Measurements from ENCODE around the gene CD5L. TPM values are rescaled to one million over a fixed set of nuclear protein-coding genes. Genes with fewer than 3 reads are reported as not detected.

CD5L gene
- total and polyA plus RNA-seq, 2 experiments from 2014 or later, result not detected

DNA sequence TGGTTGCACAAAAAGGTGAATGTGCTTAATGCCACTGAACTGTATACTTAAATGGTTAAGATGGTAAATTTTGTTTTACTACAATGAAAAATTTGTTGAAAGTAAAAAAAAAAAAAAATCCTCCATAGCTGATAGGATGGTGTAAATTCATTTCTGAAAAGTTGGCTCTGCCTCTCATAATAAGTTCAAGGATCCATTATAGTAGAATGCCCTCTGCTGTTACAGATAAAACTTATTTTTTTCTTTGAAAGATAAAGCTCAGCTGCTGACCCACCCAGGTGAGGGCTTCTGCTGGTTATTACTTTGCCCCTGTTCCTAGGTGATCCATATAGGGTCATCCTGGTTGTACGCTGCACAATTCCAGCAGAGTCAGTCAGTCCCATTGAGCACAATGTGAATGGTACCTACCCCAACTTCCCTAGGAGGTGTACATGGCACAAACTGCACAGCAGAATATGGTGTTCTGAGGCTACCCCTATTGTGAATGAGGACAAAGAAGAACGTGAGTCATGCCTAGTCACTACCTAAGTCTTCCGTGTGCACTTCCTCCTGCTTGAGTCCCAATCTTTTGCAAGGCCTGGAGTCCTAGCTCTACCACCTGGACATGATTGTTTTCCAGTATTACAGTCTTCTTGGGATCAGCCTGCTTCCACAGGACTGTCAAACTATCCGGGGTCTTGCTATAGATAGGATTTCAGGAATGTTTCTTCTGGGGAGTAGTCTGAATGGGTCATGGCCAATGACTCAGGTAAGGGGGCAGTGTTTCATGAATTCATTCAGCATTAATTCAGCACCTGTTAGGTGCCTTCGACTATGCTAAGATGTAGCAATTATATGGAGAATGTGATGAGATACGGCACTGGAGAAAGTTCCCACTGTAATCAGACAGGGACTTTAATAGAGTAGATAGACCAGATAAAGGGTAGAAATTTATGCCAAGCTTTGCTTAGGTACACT, 20.8 kb upstream of the CD5L start:
- H3K4me1 ChIP-seq (ENCODE audit: low read depth), result no peaks in the 10 kb centered on the region
- TF ChIP-seq, protein P1, sequence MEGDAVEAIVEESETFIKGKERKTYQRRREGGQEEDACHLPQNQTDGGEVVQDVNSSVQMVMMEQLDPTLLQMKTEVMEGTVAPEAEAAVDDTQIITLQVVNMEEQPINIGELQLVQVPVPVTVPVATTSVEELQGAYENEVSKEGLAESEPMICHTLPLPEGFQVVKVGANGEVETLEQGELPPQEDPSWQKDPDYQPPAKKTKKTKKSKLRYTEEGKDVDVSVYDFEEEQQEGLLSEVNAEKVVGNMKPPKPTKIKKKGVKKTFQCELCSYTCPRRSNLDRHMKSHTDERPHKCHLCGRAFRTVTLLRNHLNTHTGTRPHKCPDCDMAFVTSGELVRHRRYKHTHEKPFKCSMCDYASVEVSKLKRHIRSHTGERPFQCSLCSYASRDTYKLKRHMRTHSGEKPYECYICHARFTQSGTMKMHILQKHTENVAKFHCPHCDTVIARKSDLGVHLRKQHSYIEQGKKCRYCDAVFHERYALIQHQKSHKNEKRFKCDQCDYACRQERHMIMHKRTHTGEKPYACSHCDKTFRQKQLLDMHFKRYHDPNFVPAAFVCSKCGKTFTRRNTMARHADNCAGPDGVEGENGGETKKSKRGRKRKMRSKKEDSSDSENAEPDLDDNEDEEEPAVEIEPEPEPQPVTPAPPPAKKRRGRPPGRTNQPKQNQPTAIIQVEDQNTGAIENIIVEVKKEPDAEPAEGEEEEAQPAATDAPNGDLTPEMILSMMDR (IDR thresholded peaks at IDR 0.05; ENCODE audit: low read depth, low read length), result no peak
- no peaks in the 10 kb centered on the region for H3K36me3 ChIP-seq

DNA sequence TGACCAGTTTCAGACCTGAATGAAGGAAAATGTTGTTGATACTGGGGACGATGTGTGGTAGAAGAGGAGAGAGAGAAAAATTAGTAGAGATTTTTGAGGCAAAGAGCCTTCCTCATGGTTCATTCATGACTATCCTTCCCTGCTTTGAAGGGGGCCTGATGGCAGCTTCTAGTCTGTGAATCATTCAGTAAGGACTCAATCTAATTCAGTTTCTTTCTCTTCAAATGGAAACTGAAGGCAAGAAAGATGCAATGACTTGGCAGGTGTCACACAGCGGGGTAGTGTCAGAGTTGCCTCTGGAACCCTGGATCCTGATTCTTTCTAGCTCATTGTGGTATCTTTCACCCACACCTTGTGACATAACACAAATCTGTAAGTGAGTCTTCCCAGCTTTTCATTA, 14.9 kb upstream of the CD5L start:
- no peak overlapping the region for H3K27ac ChIP-seq
- DNase-seq (ENCODE audit: low read depth in 1 of 2, low spot score in 1 of 2), result no peak
- peaks cover 3% of the 10 kb centered on the region for H3K27me3 ChIP-seq
- no peaks in the 10 kb centered on the region for H3K36me3 ChIP-seq
- no peak overlapping the region for H3K4me3 ChIP-seq
- H3K4me1 ChIP-seq (ENCODE audit: low read depth), result no peaks in the 10 kb centered on the region
- no peaks in the 10 kb centered on the region for H3K9me3 ChIP-seq (ENCODE audit: low read depth)
- TF ChIP-seq, protein P1 (IDR thresholded peaks at IDR 0.05; ENCODE audit: low read depth, low read length), result no peak

More for the DNA sequence above, 20.8 kb upstream of the CD5L start:
- Histone ChIP-seq H3K4me3 (no peak overlapping the region), H3K9me3 (ENCODE audit: low read depth) (no peaks in the 10 kb centered on the region), H3K27me3 (no peaks in the 10 kb centered on the region), H3K27ac (no peak overlapping the region)
- no peak for DNase-seq (ENCODE audit: low read depth in 1 of 2, low spot score in 1 of 2)

DNA sequence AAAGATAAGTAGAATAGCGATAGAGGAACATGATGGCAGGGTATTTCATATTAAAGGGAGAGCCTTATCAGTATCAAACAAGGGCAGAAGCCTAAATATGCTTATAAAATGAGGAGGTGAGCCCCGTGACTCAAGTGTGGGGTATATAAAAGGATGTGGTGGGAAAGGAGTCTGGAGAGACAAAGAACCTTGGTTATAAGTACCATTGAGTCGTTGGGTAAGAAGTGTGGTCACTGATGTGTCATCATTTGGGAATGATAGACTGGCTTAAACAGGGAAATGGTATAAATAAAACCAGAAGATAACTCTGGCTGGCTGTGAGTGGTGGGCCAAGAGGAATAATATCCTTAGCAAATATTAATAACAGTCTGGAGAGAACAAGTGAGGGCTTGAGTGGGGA, 10.9 kb upstream of the CD5L start:
- TF ChIP-seq, protein P1 (IDR thresholded peaks at IDR 0.05; ENCODE audit: low read depth, low read length), result no peak
- no peaks in the 10 kb centered on the region for H3K9me3 ChIP-seq (ENCODE audit: low read depth)
- peaks cover 3% of the 10 kb centered on the region for H3K27me3 ChIP-seq
- H3K27ac ChIP-seq, result no peak overlapping the region
- H3K36me3 ChIP-seq, result no peaks in the 10 kb centered on the region
- H3K4me3 ChIP-seq, result no peak overlapping the region
- no peaks in the 10 kb centered on the region for H3K4me1 ChIP-seq (ENCODE audit: low read depth)
- no peak for DNase-seq (ENCODE audit: low read depth in 1 of 2, low spot score in 1 of 2)

DNA sequence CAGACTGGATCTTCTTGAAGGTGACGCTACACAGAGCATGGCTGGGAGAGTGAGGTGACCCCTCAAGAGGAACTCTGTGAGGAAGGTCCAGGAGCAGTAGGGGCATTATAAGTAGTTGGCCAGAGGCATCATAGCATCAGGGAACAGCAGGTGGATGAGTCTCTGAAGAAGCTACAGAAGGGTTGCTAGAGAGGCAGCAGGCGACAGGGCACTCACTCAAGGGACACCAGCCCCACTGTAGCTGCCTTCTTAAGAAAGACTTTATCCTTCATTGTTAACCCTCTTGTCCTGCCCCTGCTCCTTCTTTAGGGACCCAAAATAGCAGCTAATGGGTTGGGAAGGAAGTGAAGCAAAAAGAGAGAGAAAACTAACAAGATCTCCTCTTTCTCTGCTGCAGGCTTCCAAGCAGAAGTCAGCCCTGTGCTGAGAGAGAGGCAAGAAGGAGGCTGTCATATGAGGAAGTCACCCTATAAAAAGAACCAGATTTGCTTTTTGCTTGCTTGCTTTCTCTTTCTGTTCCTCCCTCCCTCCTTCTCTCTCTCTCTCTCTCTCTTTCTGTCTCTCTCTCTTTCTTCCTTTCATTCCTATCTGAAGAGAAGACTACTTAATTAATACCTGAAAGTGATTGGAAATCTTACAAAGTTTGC, 7.7 kb upstream of the CD5L start:
- TF ChIP-seq, protein P1 (IDR thresholded peaks at IDR 0.05; ENCODE audit: low read depth, low read length), result no peak

DNA sequence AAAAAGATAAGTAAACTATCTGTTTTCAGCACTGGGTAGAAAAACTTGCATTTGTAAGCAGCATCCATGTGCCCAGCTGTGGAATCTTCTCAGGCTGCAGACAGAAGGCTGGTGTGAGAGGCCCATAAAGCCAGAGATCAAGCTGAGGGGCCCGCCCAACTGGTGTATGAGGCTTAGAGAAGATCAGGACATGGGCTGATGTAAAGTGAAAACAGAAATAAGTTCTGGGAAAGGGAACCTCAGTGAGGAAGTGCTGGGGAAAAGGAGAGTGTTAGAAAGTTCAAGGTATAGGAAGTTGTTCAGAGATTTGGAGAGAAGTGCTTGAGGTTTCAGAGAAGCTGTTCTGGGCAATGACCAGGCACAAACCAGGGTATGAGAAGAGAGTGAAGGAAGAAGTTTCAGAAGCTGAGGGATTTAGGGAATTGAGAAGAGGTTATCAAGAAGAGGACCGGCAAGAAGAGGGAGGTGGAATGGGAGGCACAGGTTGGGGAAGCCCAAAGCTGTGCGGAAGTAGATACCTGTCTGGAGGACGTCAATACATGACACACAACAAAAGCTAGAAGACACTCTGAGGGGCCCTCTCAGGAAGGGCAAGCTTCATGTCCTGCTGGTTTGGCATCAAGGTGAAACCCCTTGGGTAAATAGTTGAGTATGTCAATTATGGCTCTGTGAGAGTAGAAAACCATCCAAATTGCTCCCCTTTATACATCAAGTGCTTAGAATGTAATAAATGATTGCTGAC, 2.7 kb upstream of the CD5L start:
- Histone ChIP-seq H3K4me3 (no peak overlapping the region), H3K9me3 (ENCODE audit: low read depth) (no peaks in the 10 kb centered on the region), H3K27ac (no peak overlapping the region), H3K4me1 (ENCODE audit: low read depth) (no peaks in the 10 kb centered on the region), H3K27me3 (no peaks in the 10 kb centered on the region), H3K36me3 (no peaks in the 10 kb centered on the region)
- TF ChIP-seq, protein P1 (IDR thresholded peaks at IDR 0.05; ENCODE audit: low read depth, low read length), result no peak
- DNase-seq (ENCODE audit: low read depth in 1 of 2, low spot score in 1 of 2), result no peak

More for the DNA sequence above, 7.7 kb upstream of the CD5L start:
- no peaks in the 10 kb centered on the region for H3K36me3 ChIP-seq
- no peak overlapping the region for H3K27ac ChIP-seq
- DNase-seq (ENCODE audit: low read depth in 1 of 2, low spot score in 1 of 2), result no peak
- H3K4me1 ChIP-seq (ENCODE audit: low read depth), result no peaks in the 10 kb centered on the region
- no peaks in the 10 kb centered on the region for H3K27me3 ChIP-seq
- no peaks in the 10 kb centered on the region for H3K9me3 ChIP-seq (ENCODE audit: low read depth)
- H3K4me3 ChIP-seq, result no peak overlapping the region
